LoVo (cell line): ENCODE results near the gene PC.

Experiments
- DNase-seq: peaks from one replicate; pipeline ENCODE4 v3.0.0-alpha.2; 2016; ENCODE audit warnings: low spot score

Gene PC

GRCh38 chr11:66910669-66911068 is 47.5 kb downstream of the PC start:
- DNase-seq = no peak

GRCh38 chr11:66910016-66910415 is 48.2 kb downstream of the PC start:
- no peak for DNase-seq

GRCh38 chr11:66909181-66909580 is 49.0 kb downstream of the PC start:
- DNase-seq = no peak

- DNase-seq = no peak
These were observed 50.2 kb downstream of the PC start for GRCh38 chr11:66907751-66908630.

GRCh38 chr11:66906061-66906733 is 52.0 kb downstream of the PC start:
- DNase-seq = no peak

- DNase-seq = no peak
These were observed 52.6 kb downstream of the PC start for GRCh38 chr11:66905631-66906030.

GRCh38 chr11:66904981-66905521 is 53.1 kb downstream of the PC start:
- DNase-seq = no peak

- DNase-seq = no peak
These were observed 53.6 kb downstream of the PC start for GRCh38 chr11:66904561-66904960.

GRCh38 chr11:66904055-66904454 is 54.1 kb downstream of the PC start:
- DNase-seq = peak; percentile 29

- no peak for DNase-seq
These were observed 55.6 kb downstream of the PC start for GRCh38 chr11:66902486-66903177.

- DNase-seq = no peak
These were observed 56.2 kb downstream of the PC start for GRCh38 chr11:66901964-66902390.

GRCh38 chr11:66894141-66894540 is 64.0 kb downstream of the PC start:
- no peak for DNase-seq

- DNase-seq = no peak
These were observed 65.3 kb downstream of the PC start for GRCh38 chr11:66892911-66893310.

- DNase-seq = peak; percentile 93
These were observed 66.1 kb downstream of the PC start for GRCh38 chr11:66891851-66892660.

- DNase-seq = no peak
These were observed 68.2 kb downstream of the PC start for GRCh38 chr11:66889960-66890359.

GRCh38 chr11:66888282-66888681 is 69.9 kb downstream of the PC start:
- DNase-seq = no peak

- DNase-seq = no peak
These were observed 70.7 kb downstream of the PC start for GRCh38 chr11:66887526-66887925.

GRCh38 chr11:66886671-66887221 is 71.4 kb downstream of the PC start:
- no peak for DNase-seq

- DNase-seq = no peak
These were observed 72.2 kb downstream of the PC start for GRCh38 chr11:66885950-66886440.

- DNase-seq = no peak
These were observed 72.7 kb downstream of the PC start for GRCh38 chr11:66885469-66885868.

GRCh38 chr11:66884443-66884842 is 73.7 kb downstream of the PC start:
- no peak for DNase-seq
